ENCODE data around the gene NUDT17.

NUDT17 gene

DNA sequence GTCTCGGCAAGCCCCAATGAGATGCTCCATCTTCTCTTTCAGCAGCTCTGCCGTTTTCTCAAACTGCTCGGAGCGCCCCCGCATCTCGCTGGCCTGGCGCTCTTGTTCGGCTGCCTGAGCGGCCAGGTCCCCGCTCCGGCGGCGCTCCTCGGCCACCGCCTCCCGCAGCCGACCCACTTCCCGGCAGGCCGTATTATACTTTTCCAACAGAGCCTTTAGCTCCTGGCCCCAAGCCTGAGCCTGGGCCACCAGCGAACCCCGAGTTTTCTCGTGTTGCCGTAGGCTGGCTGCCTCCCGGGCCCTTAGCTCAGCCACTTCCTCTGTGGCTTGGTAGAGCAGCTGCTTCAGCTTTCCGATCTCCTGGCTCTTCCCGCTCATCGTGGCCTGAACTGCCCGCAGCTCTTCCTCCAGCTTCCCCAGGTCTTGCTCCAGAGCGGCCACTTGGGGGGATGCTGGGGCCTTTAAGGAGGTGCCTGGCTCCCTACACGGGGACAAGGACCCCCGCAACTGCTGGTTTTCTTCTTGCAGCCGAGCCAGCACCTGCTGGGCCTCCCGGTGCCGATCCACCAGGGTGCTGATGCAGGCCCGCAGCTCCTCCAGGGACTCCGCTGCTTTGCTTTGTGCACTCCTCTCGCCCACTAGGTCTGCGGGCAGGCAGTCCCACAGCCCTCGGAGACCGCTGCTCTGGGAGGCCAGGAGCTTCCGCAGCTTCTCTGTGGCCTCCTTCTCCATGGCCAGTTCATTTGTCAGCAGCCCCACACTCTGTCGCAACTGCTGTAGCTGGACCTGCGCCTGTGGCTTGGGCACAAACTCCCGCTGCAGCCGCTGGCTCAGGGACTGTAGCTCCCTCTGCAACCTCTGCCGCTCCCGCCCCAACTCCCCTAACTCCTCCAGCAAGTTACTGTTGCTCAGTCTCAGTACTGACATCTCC is 26.8 kb downstream of the NUDT17 start:
- DNase-seq (ENCODE audit: low read depth), result peak; percentile 91
- peak overlapping the region; percentile 68 for H3K4me3 ChIP-seq (ENCODE audit: low read depth, low read length)
- TF ChIP-seq MYC (IDR thresholded peaks at IDR 0.05; ENCODE audit: low read depth, low read length) (peak; percentile 39; the same call in 1 of the 2 replicates), POLR2A (IDR thresholded peaks at IDR 0.05; ENCODE audit: extremely low read depth, insufficient read length) (peak; percentile 27)
- TF ChIP-seq, protein P1, sequence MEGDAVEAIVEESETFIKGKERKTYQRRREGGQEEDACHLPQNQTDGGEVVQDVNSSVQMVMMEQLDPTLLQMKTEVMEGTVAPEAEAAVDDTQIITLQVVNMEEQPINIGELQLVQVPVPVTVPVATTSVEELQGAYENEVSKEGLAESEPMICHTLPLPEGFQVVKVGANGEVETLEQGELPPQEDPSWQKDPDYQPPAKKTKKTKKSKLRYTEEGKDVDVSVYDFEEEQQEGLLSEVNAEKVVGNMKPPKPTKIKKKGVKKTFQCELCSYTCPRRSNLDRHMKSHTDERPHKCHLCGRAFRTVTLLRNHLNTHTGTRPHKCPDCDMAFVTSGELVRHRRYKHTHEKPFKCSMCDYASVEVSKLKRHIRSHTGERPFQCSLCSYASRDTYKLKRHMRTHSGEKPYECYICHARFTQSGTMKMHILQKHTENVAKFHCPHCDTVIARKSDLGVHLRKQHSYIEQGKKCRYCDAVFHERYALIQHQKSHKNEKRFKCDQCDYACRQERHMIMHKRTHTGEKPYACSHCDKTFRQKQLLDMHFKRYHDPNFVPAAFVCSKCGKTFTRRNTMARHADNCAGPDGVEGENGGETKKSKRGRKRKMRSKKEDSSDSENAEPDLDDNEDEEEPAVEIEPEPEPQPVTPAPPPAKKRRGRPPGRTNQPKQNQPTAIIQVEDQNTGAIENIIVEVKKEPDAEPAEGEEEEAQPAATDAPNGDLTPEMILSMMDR (IDR thresholded peaks at IDR 0.05; ENCODE audit: low read depth, low read length), result no peak
- TF ChIP-seq, protein P2, sequence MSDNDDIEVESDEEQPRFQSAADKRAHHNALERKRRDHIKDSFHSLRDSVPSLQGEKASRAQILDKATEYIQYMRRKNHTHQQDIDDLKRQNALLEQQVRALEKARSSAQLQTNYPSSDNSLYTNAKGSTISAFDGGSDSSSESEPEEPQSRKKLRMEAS (IDR thresholded peaks at IDR 0.05; ENCODE audit: low read depth, low read length), result 0 out of 2 replicates have a peak, but pooled peaks have one; percentile 39

DNA sequence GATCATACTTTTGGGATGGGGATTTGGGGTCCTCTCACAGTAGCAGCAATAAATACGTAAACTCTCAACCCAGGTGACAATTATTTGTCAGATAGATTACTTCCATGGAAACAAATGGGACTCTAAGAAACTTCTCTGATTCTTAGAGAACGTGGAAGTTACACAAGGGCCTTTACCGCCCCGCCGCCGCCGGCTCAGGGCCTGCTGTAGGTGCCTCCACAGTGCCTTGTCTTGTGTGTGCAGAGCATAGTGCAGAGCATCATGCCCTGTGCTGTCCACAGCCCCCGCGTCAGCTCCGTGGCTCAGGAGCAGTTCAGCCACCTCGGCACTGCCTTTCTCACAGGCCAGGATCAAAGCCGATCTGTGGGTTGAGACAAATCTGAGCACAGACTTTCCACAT is 29.2 kb downstream of the NUDT17 start:
- no peak overlapping the region for H3K4me3 ChIP-seq (ENCODE audit: low read depth, low read length)
- TF ChIP-seq, protein P2 (IDR thresholded peaks at IDR 0.05; ENCODE audit: low read depth, low read length), result no peak
- TF ChIP-seq MYC (IDR thresholded peaks at IDR 0.05; ENCODE audit: low read depth, low read length), result no peak
- TF ChIP-seq POLR2A (IDR thresholded peaks at IDR 0.05; ENCODE audit: extremely low read depth, insufficient read length), result no peak
- TF ChIP-seq, protein P1 (IDR thresholded peaks at IDR 0.05; ENCODE audit: low read depth, low read length), result no peak
- peak; percentile 32 for DNase-seq (ENCODE audit: low read depth)

DNA sequence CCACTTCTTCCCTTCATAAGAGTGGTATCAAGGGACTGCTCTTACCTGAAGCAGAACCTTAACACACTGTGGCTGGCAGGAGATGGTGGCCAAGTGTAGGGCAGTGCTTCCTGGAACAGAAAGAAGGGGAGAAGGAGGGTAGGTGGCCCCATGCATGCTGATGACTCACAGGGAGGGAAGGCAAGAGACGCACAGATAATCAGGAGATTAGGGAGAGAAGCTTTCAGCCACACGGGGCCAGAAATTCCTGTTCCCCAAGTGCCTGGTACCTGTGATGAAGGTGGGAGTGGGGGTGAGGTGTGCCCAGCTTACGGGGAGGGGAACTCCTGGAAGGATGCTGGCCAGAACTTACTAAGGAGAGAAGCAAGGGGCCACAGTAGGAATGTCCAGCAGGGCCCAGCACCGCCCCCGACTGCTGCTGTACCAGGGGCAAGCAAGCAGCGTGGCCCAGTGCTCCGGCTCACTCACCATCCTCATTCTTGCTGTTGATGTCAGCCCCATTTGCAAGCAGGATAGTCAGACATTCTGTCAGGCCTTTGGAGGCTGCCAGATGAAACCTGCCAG is 32.6 kb downstream of the NUDT17 start:
- TF ChIP-seq, protein P1 (IDR thresholded peaks at IDR 0.05; ENCODE audit: low read depth, low read length), result no peak
- TF ChIP-seq, protein P2 (IDR thresholded peaks at IDR 0.05; ENCODE audit: low read depth, low read length), result no peak
- no peak for TF ChIP-seq MYC (IDR thresholded peaks at IDR 0.05; ENCODE audit: low read depth, low read length)
- TF ChIP-seq POLR2A (IDR thresholded peaks at IDR 0.05; ENCODE audit: extremely low read depth, insufficient read length), result no peak
- no peak for DNase-seq (ENCODE audit: low read depth)
- no peak overlapping the region for H3K4me3 ChIP-seq (ENCODE audit: low read depth, low read length)

DNA sequence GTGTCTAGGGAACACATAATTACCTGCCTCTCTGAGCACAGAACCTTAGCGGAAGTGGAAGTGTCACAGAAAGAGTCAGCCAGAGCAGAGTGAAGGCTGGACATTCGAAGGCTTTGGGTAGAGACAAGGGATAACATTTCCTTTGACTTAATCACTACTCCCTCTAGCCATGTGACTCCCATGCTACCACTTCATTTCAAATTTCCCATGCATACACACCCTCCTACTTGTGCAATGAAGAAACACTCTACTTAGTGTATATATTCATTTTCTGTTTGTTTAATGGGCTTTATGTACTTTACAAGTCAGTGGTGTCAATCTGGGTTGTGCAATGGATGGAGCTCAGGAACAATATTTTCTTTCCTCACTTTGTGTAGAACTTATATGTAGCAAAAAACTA is 33.3 kb downstream of the NUDT17 start:
- no peak for TF ChIP-seq MYC (IDR thresholded peaks at IDR 0.05; ENCODE audit: low read depth, low read length)
- TF ChIP-seq, protein P1 (IDR thresholded peaks at IDR 0.05; ENCODE audit: low read depth, low read length), result no peak
- TF ChIP-seq, protein P2 (IDR thresholded peaks at IDR 0.05; ENCODE audit: low read depth, low read length), result no peak
- TF ChIP-seq POLR2A (IDR thresholded peaks at IDR 0.05; ENCODE audit: extremely low read depth, insufficient read length), result no peak
- DNase-seq (ENCODE audit: low read depth), result no peak
- H3K4me3 ChIP-seq (ENCODE audit: low read depth, low read length), result no peak overlapping the region

DNA sequence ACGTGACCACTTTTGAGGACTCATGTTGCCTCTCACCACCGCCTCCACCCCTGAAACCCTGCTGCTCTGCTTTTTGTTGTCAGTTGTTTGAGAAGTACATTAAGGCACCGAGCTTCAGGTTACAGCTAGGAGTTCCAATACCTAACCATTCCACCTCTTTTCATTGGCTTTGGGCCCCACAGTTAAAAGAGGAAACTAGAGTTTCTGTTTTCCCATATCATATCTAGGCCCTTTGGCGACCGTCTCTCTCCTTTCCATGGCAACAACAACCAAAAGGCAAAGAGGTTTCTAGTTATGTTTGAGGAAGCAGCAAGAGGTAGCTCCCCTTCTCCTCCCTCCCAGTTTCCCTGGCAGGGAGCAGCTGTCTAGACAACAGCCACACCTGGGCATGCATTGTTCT is 34.3 kb downstream of the NUDT17 start:
- no peak overlapping the region for H3K4me3 ChIP-seq (ENCODE audit: low read depth, low read length)
- DNase-seq (ENCODE audit: low read depth), result no peak
- TF ChIP-seq, protein P1 (IDR thresholded peaks at IDR 0.05; ENCODE audit: low read depth, low read length), result no peak
- TF ChIP-seq POLR2A (IDR thresholded peaks at IDR 0.05; ENCODE audit: extremely low read depth, insufficient read length) (no peak), MYC (IDR thresholded peaks at IDR 0.05; ENCODE audit: low read depth, low read length) (no peak)
- TF ChIP-seq, protein P2 (IDR thresholded peaks at IDR 0.05; ENCODE audit: low read depth, low read length), result no peak
